Measurements from ENCODE around the gene ARHGAP32. TPM values are rescaled to one million over a fixed set of nuclear protein-coding genes. Genes with fewer than 3 reads are reported as not detected.
"Not testable (repeated sequence)": the region's sequence is repeated elsewhere in the genome, so short reads cannot be mapped to it uniquely, and the experiment has no call there.

ARHGAP32 gene
- polyA plus RNA-seq, 4 donors = 8.9 to 17.2 (median 16.7) TPM

DNA sequence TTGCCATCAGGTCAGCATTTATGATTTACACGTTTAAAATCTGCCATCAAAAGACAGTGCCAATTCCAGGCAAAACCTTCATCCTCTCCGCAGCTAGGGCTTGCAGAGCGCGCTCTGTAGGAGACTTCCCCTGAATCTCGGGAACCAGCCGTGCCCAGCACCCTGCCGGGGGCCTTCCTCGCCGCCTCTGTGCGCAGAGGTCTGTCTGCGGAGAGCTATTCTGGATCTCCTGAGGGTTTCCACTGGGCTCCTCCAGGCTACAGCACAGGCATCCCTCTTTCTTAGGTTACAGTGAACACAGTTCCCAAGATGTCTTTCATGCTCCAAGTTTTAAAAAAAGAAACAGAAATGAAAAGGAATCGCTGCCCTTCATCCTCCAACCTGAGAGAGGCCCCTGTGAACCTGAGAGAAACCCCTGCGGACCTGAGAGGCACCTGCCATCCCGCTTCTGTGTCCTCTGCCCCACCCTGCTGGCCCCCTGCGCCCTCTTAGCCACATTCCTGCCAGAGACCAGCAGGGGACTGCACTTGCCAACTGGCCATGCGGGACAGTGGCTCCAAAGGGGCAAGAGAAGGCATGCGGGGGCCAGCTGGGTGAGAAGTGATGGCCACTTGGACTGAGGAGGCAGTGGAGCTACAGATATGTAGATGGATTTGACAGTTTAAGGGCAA lies 265.6 kb downstream of the ARHGAP32 start:
- H3K4me3 ChIP-seq (ENCODE audit: low read depth in 1 of 3, low read length in 3 of 3) = no peak overlapping the region
- 86 to 88% (median 87%) methylated on average over 17 of the region's 17 CpGs for WGBS, 3 donors
- H3K36me3 ChIP-seq (ENCODE audit: control insufficient read depth in 3 of 3, insufficient read depth in 2 of 3, low read depth in 1 of 3, low read length in 3 of 3) = no peaks in the 10 kb centered on the region
- peaks cover 0 to 8% (median 0%) of the 10 kb centered on the region in 3 donors for H3K27me3 ChIP-seq (ENCODE audit: control insufficient read depth in 3 of 3, insufficient read depth in 3 of 3, low read length in 3 of 3)
- no peak for DNase-seq
- no peak overlapping the region for H3K27ac ChIP-seq (ENCODE audit: low read depth in 1 of 3, low read length in 2 of 3)
- no peaks in the 10 kb centered on the region for H3K4me1 ChIP-seq (ENCODE audit: control insufficient read depth in 3 of 3, insufficient read depth in 2 of 3, low read depth in 1 of 3, low read length in 2 of 3)
- H3K9me3 ChIP-seq (ENCODE audit: control insufficient read depth in 2 of 2, insufficient read depth in 1 of 2, low read depth in 1 of 2, low read length in 1 of 2) = no peaks in the 10 kb centered on the region
- no peak for FAIRE-seq

DNA sequence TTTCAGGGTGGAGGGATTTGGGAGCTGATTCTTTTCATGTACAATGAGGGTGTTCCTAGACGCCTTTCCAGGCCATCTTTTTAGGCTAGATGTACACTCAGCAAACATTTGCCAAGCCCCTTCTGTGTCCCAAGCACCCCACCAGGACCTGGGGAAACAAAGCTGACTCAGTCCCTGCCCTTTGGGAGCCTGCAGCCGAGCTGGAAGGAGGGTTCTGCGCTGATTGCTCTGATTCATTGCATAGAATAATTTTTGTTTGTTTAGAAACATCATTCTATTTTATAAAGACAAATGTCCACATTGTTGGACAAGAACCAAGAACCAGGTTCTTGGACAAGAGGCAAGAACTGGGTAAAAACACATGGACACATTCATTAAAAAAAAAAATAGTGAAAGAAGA lies 266.1 kb downstream of the ARHGAP32 start:
- H3K9me3 ChIP-seq (ENCODE audit: control insufficient read depth in 2 of 2, insufficient read depth in 1 of 2, low read depth in 1 of 2, low read length in 1 of 2) = no peaks in the 10 kb centered on the region
- no peak for FAIRE-seq
- WGBS, 3 donors = 65 to 78% (median 72%) methylated on average over 3 of the region's 3 CpGs
- H3K27me3 ChIP-seq (ENCODE audit: control insufficient read depth in 3 of 3, insufficient read depth in 3 of 3, low read length in 3 of 3) = peaks cover 0 to 8% (median 0%) of the 10 kb centered on the region in 3 donors
- no peak for DNase-seq
- no peak overlapping the region for H3K27ac ChIP-seq (ENCODE audit: low read depth in 1 of 3, low read length in 2 of 3)
- no peak overlapping the region for H3K4me3 ChIP-seq (ENCODE audit: low read depth in 1 of 3, low read length in 3 of 3)
- H3K4me1 ChIP-seq (ENCODE audit: control insufficient read depth in 3 of 3, insufficient read depth in 2 of 3, low read depth in 1 of 3, low read length in 2 of 3) = no peaks in the 10 kb centered on the region
- no peaks in the 10 kb centered on the region for H3K36me3 ChIP-seq (ENCODE audit: control insufficient read depth in 3 of 3, insufficient read depth in 2 of 3, low read depth in 1 of 3, low read length in 3 of 3)

GRCh38 chr11:128925250-128925600 lies 266.9 kb downstream of the ARHGAP32 start:
- DNase-seq = no peak
- no peaks in the 10 kb centered on the region for H3K36me3 ChIP-seq (ENCODE audit: control insufficient read depth in 3 of 3, insufficient read depth in 2 of 3, low read depth in 1 of 3, low read length in 3 of 3)
- no peak overlapping the region for H3K4me3 ChIP-seq (ENCODE audit: low read depth in 1 of 3, low read length in 3 of 3)
- FAIRE-seq = no peak
- H3K4me1 ChIP-seq (ENCODE audit: control insufficient read depth in 3 of 3, insufficient read depth in 2 of 3, low read depth in 1 of 3, low read length in 2 of 3) = no peaks in the 10 kb centered on the region
- no peaks in the 10 kb centered on the region for H3K9me3 ChIP-seq (ENCODE audit: control insufficient read depth in 2 of 2, insufficient read depth in 1 of 2, low read depth in 1 of 2, low read length in 1 of 2)
- 56 to 63% (median 56%) methylated on average over 2 of the region's 2 CpGs for WGBS, 3 donors
- peaks cover 0 to 8% (median 0%) of the 10 kb centered on the region in 3 donors for H3K27me3 ChIP-seq (ENCODE audit: control insufficient read depth in 3 of 3, insufficient read depth in 3 of 3, low read length in 3 of 3)
- H3K27ac ChIP-seq (ENCODE audit: low read depth in 1 of 3, low read length in 2 of 3) = no peak overlapping the region

GRCh38 chr11:128924510-128925249 lies 267.4 kb downstream of the ARHGAP32 start:
- no peak overlapping the region for H3K27ac ChIP-seq (ENCODE audit: low read depth in 1 of 3, low read length in 2 of 3)
- peaks cover 0 to 8% (median 0%) of the 10 kb centered on the region in 3 donors for H3K27me3 ChIP-seq (ENCODE audit: control insufficient read depth in 3 of 3, insufficient read depth in 3 of 3, low read length in 3 of 3)
- no peaks in the 10 kb centered on the region for H3K9me3 ChIP-seq (ENCODE audit: control insufficient read depth in 2 of 2, insufficient read depth in 1 of 2, low read depth in 1 of 2, low read length in 1 of 2)
- FAIRE-seq (no peak), DNase-seq (no peak)
- WGBS, 3 donors = 69 to 74% (median 70%) methylated on average over 16 of the region's 16 CpGs
- H3K4me3 ChIP-seq (ENCODE audit: low read depth in 1 of 3, low read length in 3 of 3) = no peak overlapping the region
- H3K36me3 ChIP-seq (ENCODE audit: control insufficient read depth in 3 of 3, insufficient read depth in 2 of 3, low read depth in 1 of 3, low read length in 3 of 3) = no peaks in the 10 kb centered on the region
- H3K4me1 ChIP-seq (ENCODE audit: control insufficient read depth in 3 of 3, insufficient read depth in 2 of 3, low read depth in 1 of 3, low read length in 2 of 3) = no peaks in the 10 kb centered on the region

GRCh38 chr11:128924104-128924503 lies 268.0 kb downstream of the ARHGAP32 start:
- Histone ChIP-seq H3K4me1 (ENCODE audit: control insufficient read depth in 3 of 3, insufficient read depth in 2 of 3, low read depth in 1 of 3, low read length in 2 of 3) (no peaks in the 10 kb centered on the region), H3K27ac (ENCODE audit: low read depth in 1 of 3, low read length in 2 of 3) (no peak overlapping the region), H3K4me3 (ENCODE audit: low read depth in 1 of 3, low read length in 3 of 3) (no peak overlapping the region), H3K36me3 (ENCODE audit: control insufficient read depth in 3 of 3, insufficient read depth in 2 of 3, low read depth in 1 of 3, low read length in 3 of 3) (no peaks in the 10 kb centered on the region), H3K27me3 (ENCODE audit: control insufficient read depth in 3 of 3, insufficient read depth in 3 of 3, low read length in 3 of 3) (peaks cover 0 to 8% (median 0%) of the 10 kb centered on the region in 3 donors), H3K9me3 (ENCODE audit: control insufficient read depth in 2 of 2, insufficient read depth in 1 of 2, low read depth in 1 of 2, low read length in 1 of 2) (no peaks in the 10 kb centered on the region)
- DNase-seq (no peak), FAIRE-seq (no peak)
- WGBS, 3 donors = 77 to 88% (median 80%) methylated on average over 7 of the region's 7 CpGs

GRCh38 chr11:128921793-128922192 lies 270.3 kb downstream of the ARHGAP32 start:
- FAIRE-seq = no peak
- H3K4me3 ChIP-seq (ENCODE audit: low read depth in 1 of 3, low read length in 3 of 3) = no peak overlapping the region
- H3K27me3 ChIP-seq (ENCODE audit: control insufficient read depth in 3 of 3, insufficient read depth in 3 of 3, low read length in 3 of 3) = no peaks in the 10 kb centered on the region
- H3K9me3 ChIP-seq (ENCODE audit: control insufficient read depth in 2 of 2, insufficient read depth in 1 of 2, low read depth in 1 of 2, low read length in 1 of 2) = no peaks in the 10 kb centered on the region
- WGBS, 3 donors = 82% methylated on average over 4 of the region's 4 CpGs
- no peak for DNase-seq
- H3K4me1 ChIP-seq (ENCODE audit: control insufficient read depth in 3 of 3, insufficient read depth in 2 of 3, low read depth in 1 of 3, low read length in 2 of 3) = no peaks in the 10 kb centered on the region
- no peaks in the 10 kb centered on the region for H3K36me3 ChIP-seq (ENCODE audit: control insufficient read depth in 3 of 3, insufficient read depth in 2 of 3, low read depth in 1 of 3, low read length in 3 of 3)
- no peak overlapping the region for H3K27ac ChIP-seq (ENCODE audit: low read depth in 1 of 3, low read length in 2 of 3)

DNA sequence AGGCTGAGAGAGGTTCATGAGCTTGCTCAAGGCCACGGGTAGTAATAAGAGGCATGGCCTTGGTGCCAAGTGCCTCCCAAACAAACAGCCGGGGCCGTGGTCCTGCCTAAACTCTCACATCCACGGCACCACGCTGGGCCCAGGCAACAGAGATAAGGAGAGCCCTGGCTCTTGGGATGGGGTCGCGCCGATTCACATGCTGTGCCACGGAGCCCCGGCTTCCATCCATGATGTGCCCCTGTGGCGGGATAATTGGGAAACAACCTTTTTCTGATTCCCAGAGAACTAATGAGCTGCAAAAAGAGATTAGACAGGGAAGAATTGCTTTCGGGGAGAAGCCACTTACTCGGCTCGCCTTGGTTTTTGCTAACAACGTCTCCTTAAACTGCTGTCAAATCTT lies 271.5 kb downstream of the ARHGAP32 start:
- Histone ChIP-seq H3K4me1 (ENCODE audit: control insufficient read depth in 3 of 3, insufficient read depth in 2 of 3, low read depth in 1 of 3, low read length in 2 of 3) (no peaks in the 10 kb centered on the region), H3K4me3 (ENCODE audit: low read depth in 1 of 3, low read length in 3 of 3) (no peak overlapping the region), H3K9me3 (ENCODE audit: control insufficient read depth in 2 of 2, insufficient read depth in 1 of 2, low read depth in 1 of 2, low read length in 1 of 2) (no peaks in the 10 kb centered on the region), H3K36me3 (ENCODE audit: control insufficient read depth in 3 of 3, insufficient read depth in 2 of 3, low read depth in 1 of 3, low read length in 3 of 3) (no peaks in the 10 kb centered on the region), H3K27ac (ENCODE audit: low read depth in 1 of 3, low read length in 2 of 3) (no peak overlapping the region), H3K27me3 (ENCODE audit: control insufficient read depth in 3 of 3, insufficient read depth in 3 of 3, low read length in 3 of 3) (no peaks in the 10 kb centered on the region)
- DNase-seq (no peak), FAIRE-seq (no peak)
- WGBS, 3 donors = 88 to 91% (median 91%) methylated on average over 15 of the region's 15 CpGs

DNA sequence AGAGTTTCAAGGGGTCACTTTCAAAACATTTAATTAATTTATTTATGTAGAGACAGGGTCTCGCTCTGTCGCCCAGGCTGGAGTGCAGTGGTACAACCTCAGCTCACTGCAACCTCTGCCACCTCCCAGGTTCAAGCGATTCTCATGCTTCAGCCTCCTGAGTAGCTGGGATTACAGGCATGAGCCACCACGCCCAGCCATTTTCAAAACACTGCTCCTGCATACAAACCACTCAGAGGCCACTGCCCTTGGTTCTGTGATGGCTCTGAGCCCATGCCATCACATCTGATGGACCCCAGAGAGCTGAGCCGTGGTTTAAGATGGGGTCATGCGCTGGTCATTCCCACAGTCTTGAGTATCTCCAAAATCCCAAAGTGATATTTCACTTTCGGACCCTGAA lies 272.5 kb downstream of the ARHGAP32 start:
- not testable (repeated sequence) for H3K4me3 ChIP-seq (ENCODE audit: low read depth in 1 of 3, low read length in 3 of 3); H3K36me3 ChIP-seq (ENCODE audit: control insufficient read depth in 3 of 3, insufficient read depth in 2 of 3, low read depth in 1 of 3, low read length in 3 of 3); DNase-seq; H3K27ac ChIP-seq (ENCODE audit: low read depth in 1 of 3, low read length in 2 of 3); H3K27me3 ChIP-seq (ENCODE audit: control insufficient read depth in 3 of 3, insufficient read depth in 3 of 3, low read length in 3 of 3); H3K4me1 ChIP-seq (ENCODE audit: control insufficient read depth in 3 of 3, insufficient read depth in 2 of 3, low read depth in 1 of 3, low read length in 2 of 3); H3K9me3 ChIP-seq (ENCODE audit: control insufficient read depth in 2 of 2, insufficient read depth in 1 of 2, low read depth in 1 of 2, low read length in 1 of 2); FAIRE-seq
- WGBS, 3 donors = 75 to 84% (median 80%) methylated on average over 7 of the region's 7 CpGs

Measured in small intestine (tissue), 7 donors.